GM23338 (cell line): ENCODE measurements around the gene SDC3. TPM values are rescaled to one million over a fixed set of nuclear protein-coding genes. Genes with fewer than 3 reads are reported as not detected.

Source experiments
- ATAC-seq: fragments of 200-7000 bp; cut with Tn5 transposase; 3 replicates; pipeline ENCODE4 v1.9.1; 2020
- DNase-seq: peaks from one replicate; pipeline ENCODE4 v3.0.0-alpha.2; 2015; ENCODE audit warnings: low spot score
- H2AFZ ChIP-seq: fragments of 200-600 bp; sonication (generic); 2 replicates; pipeline ENCODE4 v1.8.0; 2016; ENCODE audit warnings: antibody characterized with exemption, mild to moderate bottlenecking, moderate library complexity
- H3F3A ChIP-seq: fragments of 200-600 bp; sonication (generic); replicated peaks from 2 replicates; pipeline ENCODE4 v1.8.0; 2017; ENCODE audit warnings: antibody characterized with exemption, mixed run types, low read depth
- H3K27ac ChIP-seq: fragments of 200-600 bp; sonication (generic); 2 replicates; pipeline ENCODE4 v1.6.1; 2016; ENCODE audit warnings: low read depth
- H3K27me3 ChIP-seq: fragments of 200-600 bp; sonication (generic); 2 replicates; pipeline ENCODE4 v1.8.0; 2016; ENCODE audit warnings: mild to moderate bottlenecking, mixed run types, moderate library complexity; ENCODE audit not compliant: insufficient read depth
- H3K36me3 ChIP-seq: fragments of 200-600 bp; sonication (generic); 2 replicates; pipeline ENCODE4 v1.8.0; 2016; ENCODE audit warnings: mild to moderate bottlenecking; ENCODE audit not compliant: insufficient read depth
- H3K4me1 ChIP-seq: fragments of 200-600 bp; sonication (generic); 2 replicates; pipeline ENCODE4 v1.8.0; 2016; ENCODE audit warnings: mild to moderate bottlenecking, moderate library complexity; ENCODE audit not compliant: insufficient read depth
- H3K4me2 ChIP-seq: fragments of 200-600 bp; sonication (generic); 2 replicates; pipeline ENCODE4 v1.7.1; 2017; ENCODE audit warnings: mixed run types
- H3K4me3 ChIP-seq: fragments of 200-600 bp; sonication (generic); 2 replicates; pipeline ENCODE4 v1.6.1; 2016; ENCODE audit warnings: mixed run types
- H3K79me2 ChIP-seq: fragments of 200-600 bp; sonication (generic); replicated peaks from 2 replicates; pipeline ENCODE4 v1.8.0; 2017; ENCODE audit warnings: mild to moderate bottlenecking; ENCODE audit not compliant: insufficient read depth
- H3K9me2 ChIP-seq: fragments of 200-600 bp; sonication (generic); 2 replicates; pipeline ENCODE4 v1.8.0; 2017; ENCODE audit not compliant: insufficient read depth
- H4K20me1 ChIP-seq: fragments of 200-600 bp; sonication (generic); replicated peaks from 2 replicates; pipeline ENCODE4 v1.8.0; 2017; ENCODE audit warnings: mild to moderate bottlenecking; ENCODE audit not compliant: insufficient read depth
- H3K27ac Mint-ChIP-seq: 2 replicates; pipeline ENCODE4 v1.8.0; 2020; ENCODE audit warnings: inconsistent platforms, mild to moderate bottlenecking, moderate library complexity, mixed read lengths
- H3K27me3 Mint-ChIP-seq: 3 replicates; pipeline ENCODE4 v1.8.0; 2022; ENCODE audit warnings: low read depth, mild to moderate bottlenecking, moderate library complexity, mixed read lengths, inconsistent platforms; ENCODE audit not compliant: insufficient read depth, poor library complexity
- H3K36me3 Mint-ChIP-seq: 3 replicates; pipeline ENCODE4 v1.8.0; 2021; ENCODE audit warnings: low read depth, mild to moderate bottlenecking, inconsistent platforms, moderate library complexity, mixed read lengths
- H3K4me1 Mint-ChIP-seq: 3 replicates; pipeline ENCODE4 v1.8.0; 2020; ENCODE audit warnings: mild to moderate bottlenecking, inconsistent platforms, mixed read lengths
- H3K4me3 Mint-ChIP-seq: 3 replicates; pipeline ENCODE4 v1.8.0; 2021; ENCODE audit warnings: moderate library complexity, mild to moderate bottlenecking, inconsistent platforms, mixed read lengths
- H3K9me3 Mint-ChIP-seq: 3 replicates; pipeline ENCODE4 v1.8.0; 2020; ENCODE audit warnings: moderate library complexity, mild to moderate bottlenecking, inconsistent platforms, mixed read lengths
- EZH2phosphoT487 ChIP-seq: fragments of 200-600 bp; sonication (generic); IDR thresholded peaks from one replicate; pipeline ENCODE4 v1.8.1; 2018; ENCODE audit warnings: antibody characterized with exemption; ENCODE audit not compliant: unreplicated experiment
- JUNB ChIP-seq: IDR thresholded peaks from one replicate; pipeline ENCODE4 v1.6.1; 2016; ENCODE audit warnings: antibody characterized with exemption; ENCODE audit not compliant: unreplicated experiment
- NANOG ChIP-seq: IDR thresholded peaks from 2 replicates; pipeline ENCODE4 v1.6.1; 2016; ENCODE audit warnings: antibody characterized with exemption, borderline replicate concordance
- polyA plus RNA-seq: library from polyadenylated mRNA; unstranded; fragments of >200 nt; fragmentation: Nextera tagmentation; extraction: Ambion mirVana; gene quantifications from 2 replicates; pipeline ENCODE4 v1.2.1, GENCODE V29; 2016
- total RNA-seq: library from RNA; depleted of rRNA; stranded (reverse); fragments of >200 nt; shearing (Covaris generic); gene quantifications from 2 replicates; pipeline ENCODE4 v1.2.3, GENCODE V29; 2014
- TF ChIP-seq, protein P1 (sequence below): IDR thresholded peaks from 2 replicates; pipeline ENCODE4 v1.6.1; 2016; ENCODE audit warnings: antibody characterized with exemption
- TF ChIP-seq, protein P2 (sequence below), 2 experiments: fragments of 200-600 bp in 1 of 2; sonication (generic) in 1 of 2; conservative IDR thresholded peaks; 2 replicates each; pipeline versions ENCODE4 v1.5.1 to v1.6.1; 2016 to 2017; ENCODE audit warnings: antibody characterized with exemption in 2 of 2, low read depth in 2 of 2, mild to moderate bottlenecking in 2 of 2, moderate library complexity in 1 of 2
- TF ChIP-seq, protein P3 (sequence below): fragments of 250-450 bp; sonication (Bioruptor Pico); IDR thresholded peaks from 2 replicates; pipeline ENCODE4 v1.5.0; 2020; ENCODE audit warnings: mild to moderate bottlenecking, moderate library complexity

The SDC3 gene
- total and polyA plus RNA-seq, 2 experiments from 2014 or later: 5.2 to 29.7 TPM

DNA sequence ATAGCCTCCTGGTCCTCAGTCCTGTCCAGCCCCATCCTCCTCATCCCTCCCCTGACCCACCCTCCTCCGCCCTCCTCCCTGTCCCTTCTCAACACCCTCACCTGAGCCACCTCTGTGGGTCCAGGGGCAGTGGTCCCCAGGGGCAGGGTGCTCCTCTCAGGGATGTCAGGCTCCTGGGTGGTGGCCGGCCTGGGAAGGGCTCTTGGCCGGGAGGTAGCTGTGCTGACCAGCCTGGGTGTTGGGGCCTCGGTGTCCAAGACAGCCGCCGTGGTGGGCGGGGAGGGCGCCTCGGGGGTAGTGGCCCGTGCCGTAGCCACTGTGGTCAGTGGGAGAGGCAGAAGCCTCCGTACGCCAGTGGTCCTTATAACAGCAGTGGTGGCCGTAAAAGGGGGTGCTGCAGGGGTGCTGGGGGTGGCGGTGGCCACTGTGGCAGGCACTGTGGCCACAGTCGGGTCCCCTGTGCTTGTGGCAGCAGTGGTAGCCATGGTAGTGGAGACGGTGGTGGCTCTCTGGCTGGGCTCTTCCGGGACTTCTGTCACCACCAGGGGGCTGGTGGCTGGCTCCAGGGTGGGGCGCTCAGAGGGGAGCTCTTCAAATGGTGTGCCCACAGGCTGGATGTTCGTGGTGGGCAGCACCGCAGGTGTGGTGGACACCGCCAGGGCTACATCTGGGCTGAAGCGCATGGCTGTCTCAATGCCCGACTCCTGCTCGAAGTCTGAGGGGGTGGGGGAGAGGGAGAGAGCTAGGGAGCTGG is 31.9 kb downstream of the SDC3 start:
- Histone ChIP-seq H3K4me1 (peaks cover 18% of the 10 kb centered on the region; the same call in 1 of the 2 replicates), H3K4me3 (no peak overlapping the region), H3F3A (no peaks in the 10 kb centered on the region), H3K27ac (no peak overlapping the region), H4K20me1 (no peaks in the 10 kb centered on the region; the same call in 1 of the 2 replicates), H3K79me2 (no peaks in the 10 kb centered on the region), H2AFZ (no peak overlapping the region), H3K27me3 (no peaks in the 10 kb centered on the region), H3K4me2 (no peak overlapping the region), H3K36me3 (peaks cover 12% of the 10 kb centered on the region; the same call in 1 of the 2 replicates), H3K9me2 (no peaks in the 10 kb centered on the region)
- Mint-ChIP-seq H3K4me3 (no peak overlapping the region), H3K27ac (no peak overlapping the region), H3K9me3 (peaks cover 16% of the 10 kb centered on the region), H3K4me1 (peaks cover 49% of the 10 kb centered on the region), H3K36me3 (peaks cover 37% of the 10 kb centered on the region), H3K27me3 (peaks cover 25% of the 10 kb centered on the region)
- peak; percentile 19 for ATAC-seq
- TF ChIP-seq, protein P1, sequence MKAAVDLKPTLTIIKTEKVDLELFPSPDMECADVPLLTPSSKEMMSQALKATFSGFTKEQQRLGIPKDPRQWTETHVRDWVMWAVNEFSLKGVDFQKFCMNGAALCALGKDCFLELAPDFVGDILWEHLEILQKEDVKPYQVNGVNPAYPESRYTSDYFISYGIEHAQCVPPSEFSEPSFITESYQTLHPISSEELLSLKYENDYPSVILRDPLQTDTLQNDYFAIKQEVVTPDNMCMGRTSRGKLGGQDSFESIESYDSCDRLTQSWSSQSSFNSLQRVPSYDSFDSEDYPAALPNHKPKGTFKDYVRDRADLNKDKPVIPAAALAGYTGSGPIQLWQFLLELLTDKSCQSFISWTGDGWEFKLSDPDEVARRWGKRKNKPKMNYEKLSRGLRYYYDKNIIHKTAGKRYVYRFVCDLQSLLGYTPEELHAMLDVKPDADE: no peak
- TF ChIP-seq, protein P2, sequence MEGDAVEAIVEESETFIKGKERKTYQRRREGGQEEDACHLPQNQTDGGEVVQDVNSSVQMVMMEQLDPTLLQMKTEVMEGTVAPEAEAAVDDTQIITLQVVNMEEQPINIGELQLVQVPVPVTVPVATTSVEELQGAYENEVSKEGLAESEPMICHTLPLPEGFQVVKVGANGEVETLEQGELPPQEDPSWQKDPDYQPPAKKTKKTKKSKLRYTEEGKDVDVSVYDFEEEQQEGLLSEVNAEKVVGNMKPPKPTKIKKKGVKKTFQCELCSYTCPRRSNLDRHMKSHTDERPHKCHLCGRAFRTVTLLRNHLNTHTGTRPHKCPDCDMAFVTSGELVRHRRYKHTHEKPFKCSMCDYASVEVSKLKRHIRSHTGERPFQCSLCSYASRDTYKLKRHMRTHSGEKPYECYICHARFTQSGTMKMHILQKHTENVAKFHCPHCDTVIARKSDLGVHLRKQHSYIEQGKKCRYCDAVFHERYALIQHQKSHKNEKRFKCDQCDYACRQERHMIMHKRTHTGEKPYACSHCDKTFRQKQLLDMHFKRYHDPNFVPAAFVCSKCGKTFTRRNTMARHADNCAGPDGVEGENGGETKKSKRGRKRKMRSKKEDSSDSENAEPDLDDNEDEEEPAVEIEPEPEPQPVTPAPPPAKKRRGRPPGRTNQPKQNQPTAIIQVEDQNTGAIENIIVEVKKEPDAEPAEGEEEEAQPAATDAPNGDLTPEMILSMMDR (conservative IDR thresholded peaks at IDR 0.05; ENCODE audit: low read depth in 2 of 2): peak; percentile 28 to 40; a peak in 3 of 4 replicates
- no peak for DNase-seq

DNA sequence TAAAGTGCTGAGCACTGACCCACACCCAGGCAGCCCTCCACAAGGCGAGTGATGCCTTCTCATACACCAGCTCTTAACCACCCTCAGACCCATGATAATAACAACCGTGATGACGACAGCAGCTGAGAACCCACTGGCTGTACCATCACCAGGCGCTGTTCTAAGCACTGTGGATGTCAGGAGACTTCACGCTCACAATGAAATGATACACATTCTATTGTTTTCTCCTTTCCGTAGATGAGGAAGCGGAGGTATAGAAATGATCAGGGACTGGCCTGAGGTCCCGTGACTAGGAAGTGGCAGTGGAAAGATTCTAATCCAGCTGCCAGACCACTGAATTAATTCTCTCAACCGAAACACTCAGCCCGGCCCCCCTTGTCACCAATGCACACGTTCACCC is 32.6 kb downstream of the SDC3 start:
- H3K27me3 ChIP-seq: no peaks in the 10 kb centered on the region
- no peak overlapping the region for H3K4me2 ChIP-seq
- peaks cover 25% of the 10 kb centered on the region; the same call in 1 of the 2 replicates for H3K4me1 ChIP-seq
- TF ChIP-seq, protein P1: no peak
- TF ChIP-seq JUNB (no peak), NANOG (no peak), EZH2phosphoT487 (no peak)
- TF ChIP-seq, protein P3, sequence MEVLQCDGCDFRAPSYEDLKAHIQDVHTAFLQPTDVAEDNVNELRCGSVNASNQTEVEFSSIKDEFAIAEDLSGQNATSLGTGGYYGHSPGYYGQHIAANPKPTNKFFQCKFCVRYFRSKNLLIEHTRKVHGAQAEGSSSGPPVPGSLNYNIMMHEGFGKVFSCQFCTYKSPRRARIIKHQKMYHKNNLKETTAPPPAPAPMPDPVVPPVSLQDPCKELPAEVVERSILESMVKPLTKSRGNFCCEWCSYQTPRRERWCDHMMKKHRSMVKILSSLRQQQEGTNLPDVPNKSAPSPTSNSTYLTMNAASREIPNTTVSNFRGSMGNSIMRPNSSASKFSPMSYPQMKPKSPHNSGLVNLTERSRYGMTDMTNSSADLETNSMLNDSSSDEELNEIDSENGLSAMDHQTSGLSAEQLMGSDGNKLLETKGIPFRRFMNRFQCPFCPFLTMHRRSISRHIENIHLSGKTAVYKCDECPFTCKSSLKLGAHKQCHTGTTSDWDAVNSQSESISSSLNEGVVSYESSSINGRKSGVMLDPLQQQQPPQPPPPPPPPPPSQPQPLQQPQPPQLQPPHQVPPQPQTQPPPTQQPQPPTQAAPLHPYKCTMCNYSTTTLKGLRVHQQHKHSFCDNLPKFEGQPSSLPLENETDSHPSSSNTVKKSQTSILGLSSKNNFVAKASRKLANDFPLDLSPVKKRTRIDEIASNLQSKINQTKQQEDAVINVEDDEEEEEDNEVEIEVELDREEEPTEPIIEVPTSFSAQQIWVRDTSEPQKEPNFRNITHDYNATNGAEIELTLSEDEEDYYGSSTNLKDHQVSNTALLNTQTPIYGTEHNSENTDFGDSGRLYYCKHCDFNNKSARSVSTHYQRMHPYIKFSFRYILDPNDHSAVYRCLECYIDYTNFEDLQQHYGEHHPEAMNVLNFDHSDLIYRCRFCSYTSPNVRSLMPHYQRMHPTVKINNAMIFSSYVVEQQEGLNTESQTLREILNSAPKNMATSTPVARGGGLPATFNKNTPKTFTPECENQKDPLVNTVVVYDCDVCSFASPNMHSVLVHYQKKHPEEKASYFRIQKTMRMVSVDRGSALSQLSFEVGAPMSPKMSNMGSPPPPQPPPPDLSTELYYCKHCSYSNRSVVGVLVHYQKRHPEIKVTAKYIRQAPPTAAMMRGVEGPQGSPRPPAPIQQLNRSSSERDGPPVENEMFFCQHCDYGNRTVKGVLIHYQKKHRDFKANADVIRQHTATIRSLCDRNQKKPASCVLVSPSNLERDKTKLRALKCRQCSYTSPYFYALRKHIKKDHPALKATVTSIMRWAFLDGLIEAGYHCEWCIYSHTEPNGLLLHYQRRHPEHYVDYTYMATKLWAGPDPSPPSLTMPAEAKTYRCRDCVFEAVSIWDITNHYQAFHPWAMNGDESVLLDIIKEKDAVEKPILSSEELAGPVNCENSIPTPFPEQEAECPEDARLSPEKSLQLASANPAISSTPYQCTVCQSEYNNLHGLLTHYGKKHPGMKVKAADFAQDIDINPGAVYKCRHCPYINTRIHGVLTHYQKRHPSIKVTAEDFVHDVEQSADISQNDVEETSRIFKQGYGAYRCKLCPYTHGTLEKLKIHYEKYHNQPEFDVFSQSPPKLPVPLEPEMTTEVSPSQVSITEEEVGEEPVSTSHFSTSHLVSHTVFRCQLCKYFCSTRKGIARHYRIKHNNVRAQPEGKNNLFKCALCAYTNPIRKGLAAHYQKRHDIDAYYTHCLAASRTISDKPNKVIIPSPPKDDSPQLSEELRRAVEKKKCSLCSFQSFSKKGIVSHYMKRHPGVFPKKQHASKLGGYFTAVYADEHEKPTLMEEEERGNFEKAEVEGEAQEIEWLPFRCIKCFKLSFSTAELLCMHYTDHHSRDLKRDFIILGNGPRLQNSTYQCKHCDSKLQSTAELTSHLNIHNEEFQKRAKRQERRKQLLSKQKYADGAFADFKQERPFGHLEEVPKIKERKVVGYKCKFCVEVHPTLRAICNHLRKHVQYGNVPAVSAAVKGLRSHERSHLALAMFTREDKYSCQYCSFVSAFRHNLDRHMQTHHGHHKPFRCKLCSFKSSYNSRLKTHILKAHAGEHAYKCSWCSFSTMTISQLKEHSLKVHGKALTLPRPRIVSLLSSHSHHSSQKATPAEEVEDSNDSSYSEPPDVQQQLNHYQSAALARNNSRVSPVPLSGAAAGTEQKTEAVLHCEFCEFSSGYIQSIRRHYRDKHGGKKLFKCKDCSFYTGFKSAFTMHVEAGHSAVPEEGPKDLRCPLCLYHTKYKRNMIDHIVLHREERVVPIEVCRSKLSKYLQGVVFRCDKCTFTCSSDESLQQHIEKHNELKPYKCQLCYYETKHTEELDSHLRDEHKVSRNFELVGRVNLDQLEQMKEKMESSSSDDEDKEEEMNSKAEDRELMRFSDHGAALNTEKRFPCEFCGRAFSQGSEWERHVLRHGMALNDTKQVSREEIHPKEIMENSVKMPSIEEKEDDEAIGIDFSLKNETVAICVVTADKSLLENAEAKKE (CRISPR knock-in tag): no peak
- no peak overlapping the region for H3K4me3 ChIP-seq
- H3K9me3 Mint-ChIP-seq: peaks cover 16% of the 10 kb centered on the region
- peaks cover 25% of the 10 kb centered on the region for H3K27me3 Mint-ChIP-seq
- peaks cover 50% of the 10 kb centered on the region for H3K4me1 Mint-ChIP-seq
- H3K36me3 ChIP-seq: peaks cover 12% of the 10 kb centered on the region; the same call in 1 of the 2 replicates
- H2AFZ ChIP-seq: no peak overlapping the region
- H3K36me3 Mint-ChIP-seq: peaks cover 42% of the 10 kb centered on the region
- H3K9me2 ChIP-seq: no peaks in the 10 kb centered on the region
- no peaks in the 10 kb centered on the region for H3K79me2 ChIP-seq
- H3K4me3 Mint-ChIP-seq: no peak overlapping the region
- no peak overlapping the region for H3K27ac ChIP-seq
- no peak for DNase-seq
- no peaks in the 10 kb centered on the region for H4K20me1 ChIP-seq
- H3K27ac Mint-ChIP-seq: no peak overlapping the region
- ATAC-seq: no peak
- no peaks in the 10 kb centered on the region for H3F3A ChIP-seq
